Mesothelial cell of epicardium (in vitro differentiated cells): ENCODE measurements around the gene MAPK8IP2. TPM values are rescaled to one million over a fixed set of nuclear protein-coding genes. Genes with fewer than 3 reads are reported as not detected.

ENCODE experiments used
- DNase-seq, 2 experiments: peaks; one replicate each; pipeline ENCODE4 v3.0.0; 2021; ENCODE audit warnings: low spot score in 2 of 2; ENCODE audit not compliant: unreplicated experiment in 2 of 2
- H3K27ac Mint-ChIP-seq: 2 replicates; pipeline ENCODE4 v1.8.0; 2021; ENCODE audit warnings: mixed read lengths
- H3K27me3 Mint-ChIP-seq: 2 replicates; pipeline ENCODE4 v1.8.0; 2021; ENCODE audit warnings: low read depth, mixed read lengths
- H3K36me3 Mint-ChIP-seq: 2 replicates; pipeline ENCODE4 v1.8.0; 2021; ENCODE audit warnings: mixed read lengths
- H3K4me1 Mint-ChIP-seq: 2 replicates; pipeline ENCODE4 v1.8.0; 2021; ENCODE audit warnings: mixed read lengths
- H3K4me3 Mint-ChIP-seq: 2 replicates; pipeline ENCODE4 v1.8.0; 2021; ENCODE audit warnings: mild to moderate bottlenecking, moderate library complexity, mixed read lengths
- H3K9me3 Mint-ChIP-seq: 2 replicates; pipeline ENCODE4 v1.8.0; 2021; ENCODE audit warnings: mixed read lengths
- CTCF ChIP-seq: fragments of 200-600 bp; sonication (generic); IDR thresholded peaks from one replicate; pipeline ENCODE4 v1.5.0; 2021; ENCODE audit warnings: antibody characterized with exemption; ENCODE audit not compliant: unreplicated experiment
- total RNA-seq: library from RNA; stranded (reverse); gene quantifications from 3 replicates; pipeline ENCODE4 v1.2.1, GENCODE V29; 2021

Gene MAPK8IP2
- total RNA-seq, 1 donor from 2014 or later, result 3.2 TPM

- peaks cover 1% of the 10 kb centered on the region for H3K27me3 Mint-ChIP-seq
- H3K9me3 Mint-ChIP-seq, result no peaks in the 10 kb centered on the region
- TF ChIP-seq CTCF, result no peak
- H3K27ac Mint-ChIP-seq, result no peak overlapping the region
- H3K36me3 Mint-ChIP-seq, result no peaks in the 10 kb centered on the region
- peak in 1 of 2 experiments; percentile 12 for DNase-seq
- H3K4me3 Mint-ChIP-seq, result peak overlapping the region; percentile 74
- peaks cover 7% of the 10 kb centered on the region for H3K4me1 Mint-ChIP-seq
Measured at GRCh38 chr22:50581031-50581949, 19.3 kb upstream of the MAPK8IP2 start.

GRCh38 chr22:50581950-50582492 is 18.6 kb upstream of the MAPK8IP2 start:
- peak; percentile 18 to 56 for DNase-seq
- no peaks in the 10 kb centered on the region for H3K36me3 Mint-ChIP-seq
- H3K4me3 Mint-ChIP-seq, result peak overlapping the region; percentile 79
- H3K9me3 Mint-ChIP-seq, result no peaks in the 10 kb centered on the region
- peaks cover 1% of the 10 kb centered on the region for H3K27me3 Mint-ChIP-seq
- no peak for TF ChIP-seq CTCF
- peak overlapping the region; percentile 66 for H3K27ac Mint-ChIP-seq
- peaks cover 7% of the 10 kb centered on the region for H3K4me1 Mint-ChIP-seq

- Mint-ChIP-seq H3K4me3 (peak within 1 kb of the TSS; percentile 79), H3K27ac (peak within 1 kb of the TSS; percentile 83), H3K27me3 (peaks cover 1% of the 10 kb centered on the region), H3K4me1 (peaks cover 7% of the 10 kb centered on the region), H3K36me3 (no peaks in the 10 kb centered on the region), H3K9me3 (no peaks in the 10 kb centered on the region)
- no peak for TF ChIP-seq CTCF
- DNase-seq, result peak; percentile 98 to 99
Measured at GRCh38 chr22:50582493-50583293, 17.9 kb upstream of the MAPK8IP2 start, which contains the start of gene CHKB. Gene CHKB (minus strand): TSS chr22:50582849. CDS start chr22:50582781, 68 bp downstream.

GRCh38 chr22:50583294-50583861 is 17.2 kb upstream of the MAPK8IP2 start:
- Mint-ChIP-seq H3K4me1 (peaks cover 7% of the 10 kb centered on the region), H3K9me3 (no peaks in the 10 kb centered on the region), H3K36me3 (no peaks in the 10 kb centered on the region), H3K27me3 (peaks cover 1% of the 10 kb centered on the region), H3K27ac (peak overlapping the region; percentile 44), H3K4me3 (peak overlapping the region; percentile 79)
- no peak for DNase-seq
- TF ChIP-seq CTCF, result no peak
